Smooth muscle cell (in vitro differentiated cells): Measurements from ENCODE around the gene RNF39. TPM values are rescaled to one million over a fixed set of nuclear protein-coding genes. Genes with fewer than 3 reads are reported as not detected.
"Not testable (repeated sequence)": the region's sequence is repeated elsewhere in the genome, so short reads cannot be mapped to it uniquely, and the experiment has no call there.

Experiments
- DNase-seq: peaks from one replicate; lab custom pipeline; 2025; ENCODE audit not compliant: unreplicated experiment; lab: John Stamatoyannopoulos, UW
- H2AFZ ChIP-seq: fragments of 200-600 bp; sonication (generic); 2 replicates; pipeline ENCODE4 v1.6.0; 2016; ENCODE audit warnings: antibody characterized with exemption, low read depth, mild to moderate bottlenecking
- H3F3A ChIP-seq: fragments of 200-600 bp; sonication (generic); 2 replicates; pipeline ENCODE4 v1.6.0; 2017; ENCODE audit warnings: antibody characterized with exemption, low read depth
- H3K27ac ChIP-seq: fragments of 200-600 bp; sonication (generic); 2 replicates; pipeline ENCODE4 v1.5.1; 2016; ENCODE audit warnings: low read depth, mild to moderate bottlenecking
- H3K27me3 ChIP-seq: fragments of 200-600 bp; sonication (generic); 2 replicates; pipeline ENCODE4 v1.6.1; 2016; ENCODE audit warnings: low read depth, mild to moderate bottlenecking
- H3K36me3 ChIP-seq: fragments of 200-600 bp; sonication (generic); 2 replicates; pipeline ENCODE4 v1.5.1; 2016; ENCODE audit warnings: low read depth
- H3K4me1 ChIP-seq: fragments of 200-600 bp; sonication (generic); 2 replicates; pipeline ENCODE4 v1.5.1; 2016; ENCODE audit warnings: low read depth
- H3K4me2 ChIP-seq: fragments of 200-600 bp; sonication (generic); 2 replicates; pipeline ENCODE4 v1.6.0; 2016; ENCODE audit warnings: mild to moderate bottlenecking
- H3K4me3 ChIP-seq: fragments of 200-600 bp; sonication (generic); 2 replicates; pipeline ENCODE4 v1.5.1; 2016; ENCODE audit warnings: mild to moderate bottlenecking
- H3K79me2 ChIP-seq: fragments of 200-600 bp; sonication (generic); 2 replicates; pipeline ENCODE4 v1.6.0; 2016; ENCODE audit warnings: low read depth, mild to moderate bottlenecking
- H3K9ac ChIP-seq: fragments of 200-600 bp; sonication (generic); 2 replicates; pipeline ENCODE4 v1.6.0; 2016; ENCODE audit warnings: low read depth
- H3K9me3 ChIP-seq: fragments of 200-600 bp; sonication (generic); replicated peaks from 2 replicates; pipeline ENCODE4 v1.5.1; 2016; ENCODE audit warnings: low read depth
- H4K20me1 ChIP-seq: fragments of 200-600 bp; sonication (generic); 2 replicates; pipeline ENCODE4 v1.6.0; 2016; ENCODE audit warnings: low read depth
- CTCF ChIP-seq: fragments of 200-600 bp; sonication (generic); IDR thresholded peaks from 2 replicates; pipeline ENCODE4 v1.5.1; 2017; ENCODE audit warnings: borderline replicate concordance, mild to moderate bottlenecking, antibody characterized with exemption; ENCODE audit not compliant: insufficient read depth, poor library complexity, severe bottlenecking
- WGBS: methylation state at CpG from one replicate; pipeline ENCODE4 v1.1.7; 2016; ENCODE audit warnings: low lambda C conversion rate; 5-methylcytosine and 5-hydroxymethylcytosine counted together
- polyA plus RNA-seq: library from polyadenylated mRNA; unstranded; fragments of >200 nt; fragmentation: Nextera tagmentation; extraction: Ambion mirVana; gene quantifications from 2 replicates; pipeline ENCODE4 v1.2.1, GENCODE V29; 2016
- total RNA-seq: library from RNA; depleted of rRNA; stranded (reverse); fragments of >200 nt; gene quantifications from 2 replicates; pipeline ENCODE4 v1.2.3, GENCODE V29; 2014

RNF39 gene
- 0.18 and 0.90 TPM in 2 replicates for total RNA-seq
- 0.70 and 0.74 TPM in 2 replicates for polyA plus RNA-seq

- Histone ChIP-seq H3K27me3 (peaks cover 98% of the 10 kb centered on the region), H3F3A (no peaks in the 10 kb centered on the region), H3K4me3 (peak within 1 kb of the TSS; percentile 44), H3K9me3 (no peaks in the 10 kb centered on the region), H3K4me1 (peaks cover 13% of the 10 kb centered on the region), H2AFZ (no peak within 1 kb of the TSS), H4K20me1 (no peaks in the 10 kb centered on the region), H3K79me2 (no peaks in the 10 kb centered on the region), H3K36me3 (no peaks in the 10 kb centered on the region), H3K4me2 (peak within 1 kb of the TSS; percentile 83), H3K9ac (no peak within 1 kb of the TSS), H3K27ac (no peak within 1 kb of the TSS)
- no peak for DNase-seq
- TF ChIP-seq CTCF = no peak
- 2% methylated on average over 64 of the region's 64 CpGs for WGBS
These were observed at the start of gene RNF39 for GRCh38 chr6:30075094-30075789. Gene RNF39, minus strand, starts transcription at chr6:30075769. Its CDS starts 184 bp downstream, at chr6:30075585.

- no peak for DNase-seq
- H2AFZ ChIP-seq = no peak overlapping the region
- WGBS = 60% methylated on average over 2 of the region's 2 CpGs
These were observed 46.9 kb upstream of the RNF39 start for GRCh38 chr6:30122515-30122914.

GRCh38 chr6:30121446-30122366 is 46.1 kb upstream of the RNF39 start:
- WGBS = 80% methylated on average over 10 of the region's 10 CpGs
- Histone ChIP-seq H2AFZ (no peak overlapping the region), H3K27me3 (peaks cover 47% of the 10 kb centered on the region), H3K4me3 (no peak overlapping the region), H4K20me1 (no peaks in the 10 kb centered on the region), H3K9ac (no peak overlapping the region), H3K4me1 (no peaks in the 10 kb centered on the region), H3K9me3 (no peaks in the 10 kb centered on the region), H3K4me2 (no peak overlapping the region), H3F3A (peaks cover 3% of the 10 kb centered on the region), H3K36me3 (no peaks in the 10 kb centered on the region), H3K27ac (no peak overlapping the region), H3K79me2 (no peaks in the 10 kb centered on the region)
- no peak for TF ChIP-seq CTCF
- DNase-seq = no peak

More at GRCh38 chr6:30122515-30122914, 46.9 kb upstream of the RNF39 start:
- no peaks in the 10 kb centered on the region for H3K9me3 ChIP-seq
- no peak overlapping the region for H3K27ac ChIP-seq
- peaks cover 55% of the 10 kb centered on the region for H3K27me3 ChIP-seq
- no peak overlapping the region for H3K9ac ChIP-seq
- H3K4me1 ChIP-seq = no peaks in the 10 kb centered on the region
- H4K20me1 ChIP-seq = no peaks in the 10 kb centered on the region
- no peak overlapping the region for H3K4me3 ChIP-seq
- H3K4me2 ChIP-seq = no peak overlapping the region
- H3K79me2 ChIP-seq = no peaks in the 10 kb centered on the region
- no peak for TF ChIP-seq CTCF
- H3F3A ChIP-seq = peaks cover 3% of the 10 kb centered on the region
- H3K36me3 ChIP-seq = no peaks in the 10 kb centered on the region

- not testable (repeated sequence) for H3K9ac ChIP-seq, H3F3A ChIP-seq, H3K27ac ChIP-seq
These were observed 43.1 kb upstream of the RNF39 start for GRCh38 chr6:30118691-30119090.

More at GRCh38 chr6:30118691-30119090, 43.1 kb upstream of the RNF39 start:
- 91% methylated on average over 5 of the region's 5 CpGs for WGBS
- not testable (repeated sequence) for H3K4me3 ChIP-seq, H3K79me2 ChIP-seq, DNase-seq, H3K4me1 ChIP-seq, H2AFZ ChIP-seq, H3K36me3 ChIP-seq, H4K20me1 ChIP-seq, H3K9me3 ChIP-seq, H3K4me2 ChIP-seq
- peaks cover 48% of the 10 kb centered on the region for H3K27me3 ChIP-seq
